A204.1 (cell line): ENCODE data around the gene RAB7A.
"Not testable (repeated sequence)": the region's sequence is repeated elsewhere in the genome, so short reads cannot be mapped to it uniquely, and the experiment has no call there.

Experiments used
- FAIRE-seq: peaks from 2 replicates; lab custom pipeline; 2012; peaks lifted over from hg19 to GRCh38; lab: Jason Lieb, UNC

Gene RAB7A

DNA sequence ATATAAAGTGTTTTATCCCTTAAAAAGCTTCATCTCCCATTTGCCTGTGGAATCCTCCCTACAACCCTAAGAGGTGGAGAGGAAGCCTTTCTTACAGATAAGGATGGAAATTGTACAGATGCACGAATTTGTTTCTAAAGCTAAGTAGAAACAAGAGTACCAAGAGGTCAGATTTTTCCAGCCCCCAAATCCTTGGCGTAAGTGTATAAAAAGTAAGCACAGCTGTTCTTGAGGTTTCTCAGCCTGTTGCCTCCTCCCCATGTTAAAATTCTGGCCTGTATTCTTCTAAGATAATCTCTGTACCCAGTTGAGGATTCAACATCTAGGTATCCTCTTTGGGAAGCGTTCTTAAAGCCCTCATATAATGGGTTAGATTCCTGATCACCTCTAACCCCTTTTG, 34.9 kb downstream of the RAB7A start:
- FAIRE-seq, result no peak

GRCh38 chr3:128761392-128761791, 35.4 kb downstream of the RAB7A start:
- no peak for FAIRE-seq

- FAIRE-seq, result no peak
Measured at GRCh38 chr3:128763967-128764366, 38.0 kb downstream of the RAB7A start.

- no peak for FAIRE-seq
Measured at GRCh38 chr3:128764863-128765262, 38.9 kb downstream of the RAB7A start.

GRCh38 chr3:128767094-128767750, 41.2 kb downstream of the RAB7A start:
- no peak for FAIRE-seq

DNA sequence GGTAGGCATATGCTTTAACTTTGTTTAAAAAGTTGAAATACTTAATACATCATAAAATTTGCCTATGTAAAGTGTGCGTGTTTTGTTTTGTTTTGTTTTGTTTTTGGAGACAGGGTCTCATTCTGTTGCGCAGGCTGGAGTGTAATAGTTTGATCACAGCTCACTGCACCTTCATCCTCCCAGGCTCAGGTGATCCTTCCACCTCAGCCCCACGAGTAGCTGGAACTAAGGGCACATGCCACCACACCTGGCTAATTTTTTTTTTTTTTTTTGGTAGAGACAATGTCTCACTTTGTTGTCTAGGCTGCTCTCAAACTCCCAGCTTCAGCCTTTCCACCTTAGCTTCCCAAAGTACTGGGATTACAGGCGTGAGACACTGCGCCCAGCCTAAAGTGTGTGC, 42.5 kb downstream of the RAB7A start:
- FAIRE-seq, result no peak

DNA sequence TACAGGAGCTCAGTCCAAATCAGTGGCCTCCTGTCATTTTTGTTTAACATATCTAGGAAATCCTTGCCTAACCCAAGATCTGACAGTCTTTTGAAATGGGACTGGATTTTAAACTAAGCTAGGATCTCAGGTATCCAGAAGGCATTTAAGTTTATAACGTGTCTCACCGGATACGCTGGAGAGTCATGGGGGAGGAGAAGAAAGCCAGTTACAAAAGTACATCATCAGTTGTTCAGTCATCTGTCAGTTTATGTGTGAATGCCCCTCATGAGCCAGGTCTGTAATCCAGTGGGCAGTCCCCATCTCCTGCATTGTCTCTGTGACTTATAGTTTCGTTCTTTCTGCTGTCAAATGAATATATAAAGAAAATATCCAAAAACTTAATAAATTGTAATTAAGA, 44.4 kb downstream of the RAB7A start:
- no peak for FAIRE-seq

DNA sequence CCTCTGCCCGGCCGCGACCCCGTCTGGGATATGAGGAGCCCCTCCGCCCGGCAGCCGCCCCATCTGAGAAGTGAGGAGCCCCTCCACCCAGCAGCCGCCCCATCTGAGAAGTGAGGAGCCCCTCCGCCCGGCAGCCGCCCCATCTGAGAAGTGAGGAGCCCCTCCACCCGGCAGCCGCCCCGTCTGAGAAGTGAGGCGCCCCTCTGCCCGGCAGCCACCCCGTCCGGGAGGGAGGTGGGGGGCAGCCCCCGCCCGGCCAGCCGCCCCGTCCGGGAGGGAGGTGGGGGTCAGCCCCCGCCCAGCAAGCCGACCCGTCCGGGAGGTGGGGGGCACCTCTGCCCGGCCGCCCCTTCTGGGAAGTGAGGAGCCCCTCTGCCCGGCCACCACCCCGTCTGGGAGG, 47.2 kb downstream of the RAB7A start:
- FAIRE-seq, result not testable (repeated sequence)

DNA sequence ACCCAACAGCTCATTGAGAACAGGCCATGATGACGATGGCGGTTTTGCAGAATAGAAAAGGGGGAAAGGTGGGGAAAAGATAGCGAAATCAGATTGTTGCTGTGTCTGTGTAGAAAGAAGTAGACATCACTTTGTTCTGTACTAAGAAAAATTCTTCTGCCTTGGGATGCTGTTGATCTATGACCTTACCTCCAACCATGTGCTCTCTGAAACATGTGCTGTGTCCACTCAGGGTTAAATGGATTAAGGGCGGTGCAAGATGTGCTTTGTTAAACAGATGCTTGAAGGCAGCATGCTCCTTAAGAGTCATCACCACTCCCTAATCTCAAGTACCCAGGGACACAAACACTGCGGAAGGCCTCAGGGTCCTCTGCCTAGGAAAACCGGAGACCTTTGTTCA, 47.6 kb downstream of the RAB7A start:
- FAIRE-seq, result not testable (repeated sequence)

GRCh38 chr3:128775241-128775640, 49.3 kb downstream of the RAB7A start:
- FAIRE-seq, result no peak

- no peak for FAIRE-seq
Measured at GRCh38 chr3:128775906-128776542, 50.0 kb downstream of the RAB7A start.

GRCh38 chr3:128780101-128780837, 54.3 kb downstream of the RAB7A start:
- FAIRE-seq, result no peak

DNA sequence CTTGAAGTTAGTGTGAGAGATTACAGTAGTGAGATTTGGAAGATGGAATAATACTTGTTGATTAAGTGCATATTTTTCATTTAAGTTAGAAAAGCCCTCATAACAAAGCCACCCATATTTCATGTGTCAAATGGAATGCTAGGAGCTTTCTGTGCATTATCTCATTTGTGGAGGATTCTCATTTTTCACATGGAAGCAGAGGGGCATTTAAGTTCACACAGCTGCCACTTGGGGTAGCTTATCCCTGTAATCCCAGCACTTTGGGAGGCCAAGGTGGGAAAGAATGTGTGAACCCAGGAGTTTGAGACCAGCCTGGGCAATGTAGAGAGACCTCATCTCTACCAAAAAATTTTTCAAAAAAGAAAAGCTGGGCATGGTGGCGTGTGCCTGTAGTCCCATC, 55.2 kb downstream of the RAB7A start:
- no peak for FAIRE-seq

DNA sequence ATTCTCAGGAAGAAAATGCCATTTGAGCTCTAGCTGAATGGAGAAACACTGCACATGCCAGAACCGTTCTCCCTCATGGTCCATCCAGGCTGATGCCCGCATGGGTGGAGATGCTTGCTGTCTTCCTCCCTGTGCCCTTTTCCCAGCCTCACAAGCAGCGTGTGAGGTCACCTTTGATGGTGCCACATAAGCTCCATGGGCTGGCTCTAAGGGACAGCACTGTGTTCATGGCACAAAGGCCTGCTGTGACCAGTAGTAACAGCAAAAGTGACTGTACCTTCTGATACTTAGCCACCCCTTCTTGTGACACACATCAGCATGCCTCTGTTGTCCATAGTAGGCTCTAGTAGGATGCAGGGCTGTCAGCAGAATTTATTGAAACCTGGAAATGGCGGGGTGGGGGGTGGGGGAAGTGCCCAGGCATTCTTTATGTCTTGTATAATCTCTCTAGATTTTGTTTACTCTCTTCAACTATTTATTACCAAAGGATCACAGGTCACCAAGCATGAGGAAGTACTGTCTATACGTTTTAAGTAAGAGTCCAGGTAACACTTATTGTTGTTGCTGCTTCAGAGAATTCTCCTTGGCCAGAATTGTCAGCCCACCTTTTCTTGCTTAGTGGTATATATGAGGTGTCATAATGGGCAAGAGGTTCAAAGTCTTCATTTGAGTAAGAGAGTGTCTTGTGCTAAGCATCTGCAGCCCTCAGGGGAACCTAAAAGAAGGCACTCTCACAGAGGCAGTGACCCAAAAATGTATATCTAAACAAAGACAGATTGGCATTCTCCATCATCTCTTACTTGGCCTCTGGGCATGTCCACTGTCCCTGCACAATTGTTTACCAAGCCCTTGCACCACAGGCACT, 56.5 kb downstream of the RAB7A start:
- FAIRE-seq, result no peak

- FAIRE-seq, result no peak
Measured at GRCh38 chr3:128783774-128784173, 57.8 kb downstream of the RAB7A start.

- FAIRE-seq, result no peak
Measured at GRCh38 chr3:128784232-128784631, 58.2 kb downstream of the RAB7A start.

DNA sequence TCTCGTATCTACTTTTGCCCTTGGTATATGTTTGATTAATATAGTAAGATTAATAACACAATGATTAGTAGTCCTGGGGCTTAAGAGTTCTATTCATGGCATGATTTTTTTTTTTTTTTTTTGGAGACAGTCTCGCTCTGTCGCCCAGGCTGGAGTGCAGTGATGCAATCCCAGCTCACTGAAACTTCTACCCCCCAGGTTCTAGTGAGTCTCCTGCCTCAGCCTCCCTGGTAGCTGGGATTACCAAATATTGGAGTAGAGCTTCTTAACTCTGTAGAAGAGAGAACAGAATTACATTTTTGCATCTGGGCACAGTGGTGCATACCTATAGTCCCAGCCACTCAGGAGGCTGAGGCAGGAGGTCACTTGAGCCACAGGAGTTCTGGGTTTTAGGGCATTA, 58.9 kb downstream of the RAB7A start:
- FAIRE-seq, result no peak

DNA sequence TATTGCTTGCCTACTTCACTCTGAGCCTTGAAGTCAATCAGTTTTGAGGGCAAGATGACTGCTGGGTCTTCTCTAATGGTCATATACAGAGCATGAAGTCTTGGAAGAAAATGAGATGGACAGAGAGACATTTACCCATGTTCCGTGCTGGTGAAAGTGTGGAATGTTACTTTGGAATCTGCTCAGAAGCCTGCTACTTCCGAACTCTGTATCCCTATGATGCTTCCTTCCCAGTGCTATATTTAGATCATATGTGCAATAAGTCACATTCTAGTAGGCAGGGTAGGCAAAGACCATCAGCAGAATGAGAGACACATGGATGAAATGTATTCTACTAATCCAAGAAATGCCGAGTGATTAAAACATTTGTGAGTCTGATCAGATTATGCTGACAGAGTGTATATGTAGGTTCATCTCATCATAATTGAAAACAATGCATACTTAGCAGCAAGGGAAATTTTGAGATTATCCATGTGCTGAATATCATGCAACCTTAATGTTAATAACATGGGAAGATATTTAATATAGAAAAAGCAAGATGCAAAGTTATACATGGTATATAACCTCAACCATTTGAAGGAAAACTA, 60.5 kb downstream of the RAB7A start:
- no peak for FAIRE-seq

DNA sequence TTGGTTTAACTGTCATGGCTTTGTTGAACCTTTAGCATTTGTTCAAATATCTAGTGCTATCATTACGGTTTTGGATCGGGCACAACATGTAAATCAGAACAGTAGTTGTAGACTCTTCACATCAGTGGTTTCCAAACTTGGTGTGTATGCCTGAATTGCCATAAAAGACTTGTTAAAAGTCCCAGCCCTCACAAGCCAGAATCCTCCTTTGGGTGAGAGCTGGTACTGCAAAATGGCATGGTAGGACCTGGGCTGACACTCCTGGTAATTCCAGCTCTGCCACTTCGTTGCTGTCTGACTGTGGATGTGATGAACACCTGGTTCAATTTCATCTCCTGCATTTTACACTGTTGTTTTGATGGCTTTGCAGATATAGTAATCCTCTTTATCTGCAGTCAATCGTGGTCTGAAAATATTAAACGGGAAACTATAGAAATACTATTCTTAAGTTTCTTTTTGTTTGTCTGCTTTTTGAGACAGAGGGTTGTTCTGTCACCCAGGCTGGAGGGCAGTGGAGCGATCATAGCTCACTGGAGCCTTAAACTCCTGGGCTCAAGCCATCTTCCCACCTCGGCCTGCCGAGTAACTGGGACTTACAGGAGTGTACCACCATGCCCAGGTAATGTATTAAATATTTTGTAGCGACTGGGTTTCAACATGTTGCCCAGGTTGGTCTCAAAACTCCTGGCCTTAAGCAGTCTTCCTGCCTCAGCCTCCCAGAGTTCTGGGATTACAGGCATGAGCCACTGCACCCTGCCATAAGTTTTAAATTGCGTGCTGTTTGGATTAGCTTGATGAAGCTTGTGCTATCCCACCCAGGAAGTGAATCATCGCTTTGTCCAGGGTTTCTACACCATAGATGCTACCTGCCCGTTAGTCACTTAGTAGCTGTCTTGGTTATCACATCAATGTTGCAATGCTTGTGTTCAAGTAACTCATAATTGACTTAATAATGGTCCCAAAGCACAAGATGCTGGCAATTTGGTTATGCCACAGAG, 61.6 kb downstream of the RAB7A start:
- FAIRE-seq, result no peak

DNA sequence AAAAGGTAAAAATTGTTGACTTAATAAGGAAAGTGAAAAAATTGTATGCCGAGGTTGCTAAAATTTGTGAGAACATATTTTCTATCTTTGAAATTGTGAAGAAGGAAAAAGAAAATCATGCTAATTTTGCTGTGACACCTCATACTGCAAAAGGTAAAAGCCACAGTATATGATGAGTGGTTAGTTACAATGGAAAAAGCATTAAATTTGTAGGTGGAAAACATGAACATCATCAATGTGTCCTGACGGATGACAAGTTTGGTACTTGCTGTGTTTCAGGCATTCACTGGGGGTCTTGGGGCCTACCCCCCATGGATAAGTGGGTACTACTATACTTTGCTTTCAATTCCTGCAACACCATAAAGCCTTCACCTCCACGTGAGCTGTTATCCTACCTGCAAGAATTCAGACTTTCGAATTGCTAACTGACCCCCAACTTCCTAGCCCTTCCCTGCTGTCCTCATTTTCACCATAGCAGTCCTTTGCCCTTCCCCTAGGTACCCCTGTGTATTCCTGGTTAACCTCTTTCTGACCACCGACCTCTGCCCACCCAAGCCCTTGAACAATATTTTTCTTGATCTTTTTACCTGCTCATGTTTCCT, 62.4 kb downstream of the RAB7A start:
- no peak for FAIRE-seq
